Stimulated activated naive CD8-positive, alpha-beta T cell treated with anti-CD3 and anti-CD28 coated beads, Interleukin-15, Interleukin-2, amounts not matched to agents 100 U/mL and 50 U/mL, for 24 hours (primary cell): ENCODE results near the gene AEN.

Source experiments
- ATAC-seq: fragments of 150-1000 bp; cut with Tn5 transposase; one replicate; pipeline ENCODE4 v1.10.0; 2021
- DNase-seq: peaks from one replicate; pipeline ENCODE4 v3.0.0; 2021

AEN gene

GRCh38 chr15:88664151-88664778 is 43.1 kb downstream of the AEN start:
- DNase-seq (peak; percentile 47), ATAC-seq (peak; percentile 77)

- ATAC-seq (no peak), DNase-seq (no peak)
Measured at GRCh38 chr15:88674661-88675060, 53.5 kb downstream of the AEN start.

- ATAC-seq: no peak
- DNase-seq: no peak
Measured at GRCh38 chr15:88678755-88679154, 57.6 kb downstream of the AEN start.

GRCh38 chr15:88680241-88681001 is 59.3 kb downstream of the AEN start:
- DNase-seq: no peak
- no peak for ATAC-seq

GRCh38 chr15:88681610-88682221 is 60.6 kb downstream of the AEN start:
- DNase-seq: no peak
- ATAC-seq: no peak
